ENCODE measurements around the gene IQSEC1.

Gene IQSEC1

DNA sequence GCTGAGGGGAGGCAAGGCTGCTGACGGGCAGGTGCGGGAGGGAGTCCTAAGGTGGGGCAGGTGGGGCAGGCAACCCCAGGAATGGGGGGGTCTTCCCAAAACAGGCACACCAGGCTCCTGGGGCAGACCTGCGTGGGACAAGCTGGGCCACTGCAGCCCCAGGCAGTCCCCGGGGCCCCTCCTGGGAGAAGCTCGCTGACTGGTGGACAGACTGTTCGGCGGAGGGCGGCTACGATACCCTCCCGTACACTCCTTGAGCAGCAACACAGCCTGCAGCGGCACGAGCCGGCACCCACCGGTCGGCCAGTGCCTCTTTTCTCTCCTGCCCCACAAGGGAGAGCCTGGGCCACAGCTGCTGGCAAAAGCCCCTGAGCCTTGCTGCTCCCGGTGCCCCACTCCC is 165.9 kb downstream of the IQSEC1 start:
- no peak for DNase-seq (ENCODE audit: low read depth)

DNA sequence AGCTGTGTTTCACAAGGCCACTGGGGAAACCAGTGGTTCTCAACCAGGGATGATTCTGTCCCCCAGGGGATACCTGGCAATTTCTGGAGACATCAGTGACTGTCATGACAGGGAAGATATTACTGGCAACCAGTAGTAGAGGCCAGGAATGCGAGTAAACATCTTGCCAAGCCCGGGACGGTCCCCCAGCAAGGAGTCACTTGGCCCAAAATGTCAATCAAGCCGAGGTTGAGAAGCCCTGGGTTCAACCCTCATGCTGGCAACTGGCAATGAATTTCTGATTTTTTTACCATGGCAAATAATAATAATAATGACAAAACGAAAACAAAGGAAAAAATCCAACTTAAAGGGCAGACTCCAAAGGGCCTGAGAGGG is 166.3 kb downstream of the IQSEC1 start:
- DNase-seq (ENCODE audit: low read depth), result no peak

DNA sequence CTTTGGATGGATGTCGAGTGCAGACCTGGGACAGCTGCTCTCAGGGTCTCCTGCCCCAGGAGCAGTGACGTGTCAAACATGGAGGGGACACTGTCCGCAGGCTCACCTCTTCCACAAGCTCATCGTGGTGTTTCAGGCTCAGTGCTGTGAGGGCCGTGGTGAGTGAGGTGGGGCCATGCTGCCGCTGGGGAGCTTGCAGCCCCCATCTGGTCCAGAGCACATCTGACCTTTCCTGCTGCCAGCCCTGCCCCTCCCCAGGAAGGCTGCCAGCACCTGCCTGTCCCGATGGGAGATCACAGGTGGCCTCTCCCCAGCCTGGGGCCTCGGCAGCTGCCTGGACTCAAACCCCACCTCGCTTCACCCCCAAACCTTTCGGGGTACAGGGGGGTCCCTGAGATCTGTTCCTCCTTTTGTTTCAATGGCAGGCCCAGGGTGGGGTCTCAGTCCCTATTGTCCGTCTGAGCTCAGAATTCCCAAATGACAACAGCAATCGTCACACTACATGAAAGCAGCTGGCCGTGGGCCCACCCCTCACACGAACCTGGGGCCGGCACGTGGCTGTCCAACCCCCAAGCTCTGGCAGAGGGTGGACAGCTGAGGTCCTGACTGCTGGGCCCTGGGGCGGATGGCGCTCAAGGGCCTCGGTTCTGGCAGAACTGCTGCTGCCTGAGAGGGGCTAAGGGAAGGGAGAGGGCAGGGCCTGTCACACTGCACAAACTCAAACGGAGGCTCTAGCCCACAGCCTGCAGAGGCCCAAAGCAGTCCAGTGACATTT is 166.9 kb downstream of the IQSEC1 start:
- DNase-seq (ENCODE audit: low read depth), result no peak

DNA sequence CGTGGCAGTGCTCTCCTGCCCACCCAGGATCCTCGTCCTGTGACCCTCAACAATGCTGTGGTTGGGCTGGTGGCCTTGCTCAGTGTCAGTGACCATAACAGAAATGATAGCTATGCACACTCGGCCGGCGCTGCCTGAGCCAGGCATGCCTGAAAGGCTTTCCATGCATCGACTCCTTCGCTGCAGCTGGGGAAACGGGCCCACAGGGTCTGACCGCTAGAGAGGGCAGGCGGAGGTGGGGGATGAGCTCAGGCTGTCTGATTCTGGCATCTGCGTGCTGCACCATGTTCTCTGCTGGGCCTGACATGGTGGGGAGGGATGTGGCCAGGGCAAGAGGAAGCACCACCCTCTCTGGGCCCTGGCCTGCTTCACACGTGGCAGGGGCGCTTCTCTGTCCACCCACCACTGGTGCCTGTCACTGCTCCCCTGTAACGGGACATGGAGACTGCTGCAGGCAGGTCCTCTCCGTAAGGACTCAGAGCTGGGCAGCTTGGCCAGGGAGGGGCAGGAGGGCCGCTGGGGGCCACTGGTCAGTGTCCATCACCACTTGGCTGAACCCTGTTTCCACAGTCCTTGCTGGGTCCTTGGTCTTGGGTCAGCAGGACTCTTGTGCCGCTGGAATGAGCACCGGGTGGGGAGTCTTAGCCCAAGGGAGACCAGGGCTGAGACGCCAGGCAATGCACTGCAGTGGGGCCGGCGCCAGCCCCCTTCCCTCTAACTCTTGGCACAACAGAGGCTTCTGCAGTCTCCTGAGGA is 167.7 kb downstream of the IQSEC1 start:
- DNase-seq (ENCODE audit: low read depth), result no peak

DNA sequence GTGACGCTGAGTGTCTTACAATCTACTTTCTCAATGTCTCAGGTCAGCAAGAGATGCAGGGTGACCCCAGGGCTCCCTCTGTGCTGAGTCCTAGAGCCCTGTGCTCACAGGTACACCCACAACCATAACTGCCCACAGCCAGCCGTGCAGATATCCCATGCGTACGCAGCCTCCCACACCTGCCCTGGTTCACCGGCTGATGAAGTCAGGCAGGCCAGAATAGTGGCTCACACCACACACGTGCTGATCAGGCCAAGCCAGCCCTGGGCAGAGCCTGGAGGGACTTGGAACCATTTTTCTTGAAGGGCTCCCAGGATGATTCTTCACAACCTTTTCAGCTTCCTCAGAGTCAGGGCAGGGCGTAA is 168.3 kb downstream of the IQSEC1 start:
- DNase-seq (ENCODE audit: low read depth), result no peak

DNA sequence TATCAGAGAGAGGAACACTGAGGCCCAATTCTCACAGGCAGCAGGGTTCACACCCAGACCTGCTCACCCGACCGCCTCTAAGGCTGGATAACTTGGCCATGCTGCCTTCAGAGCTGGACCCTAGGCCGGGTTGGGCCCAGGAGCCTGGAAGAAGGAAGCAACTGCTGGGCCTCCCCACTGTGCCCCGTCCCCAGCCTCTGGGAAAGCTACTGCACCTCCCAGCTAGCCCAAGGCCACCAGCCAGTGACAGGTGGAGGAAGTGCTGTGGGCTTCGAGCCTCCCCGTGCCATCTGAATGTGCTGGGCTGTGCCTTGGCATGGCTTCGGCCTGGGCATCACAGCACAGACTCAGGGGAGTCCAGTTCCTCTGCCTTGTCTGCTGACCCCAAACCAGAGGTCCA is 169.3 kb downstream of the IQSEC1 start:
- no peak for DNase-seq (ENCODE audit: low read depth)

DNA sequence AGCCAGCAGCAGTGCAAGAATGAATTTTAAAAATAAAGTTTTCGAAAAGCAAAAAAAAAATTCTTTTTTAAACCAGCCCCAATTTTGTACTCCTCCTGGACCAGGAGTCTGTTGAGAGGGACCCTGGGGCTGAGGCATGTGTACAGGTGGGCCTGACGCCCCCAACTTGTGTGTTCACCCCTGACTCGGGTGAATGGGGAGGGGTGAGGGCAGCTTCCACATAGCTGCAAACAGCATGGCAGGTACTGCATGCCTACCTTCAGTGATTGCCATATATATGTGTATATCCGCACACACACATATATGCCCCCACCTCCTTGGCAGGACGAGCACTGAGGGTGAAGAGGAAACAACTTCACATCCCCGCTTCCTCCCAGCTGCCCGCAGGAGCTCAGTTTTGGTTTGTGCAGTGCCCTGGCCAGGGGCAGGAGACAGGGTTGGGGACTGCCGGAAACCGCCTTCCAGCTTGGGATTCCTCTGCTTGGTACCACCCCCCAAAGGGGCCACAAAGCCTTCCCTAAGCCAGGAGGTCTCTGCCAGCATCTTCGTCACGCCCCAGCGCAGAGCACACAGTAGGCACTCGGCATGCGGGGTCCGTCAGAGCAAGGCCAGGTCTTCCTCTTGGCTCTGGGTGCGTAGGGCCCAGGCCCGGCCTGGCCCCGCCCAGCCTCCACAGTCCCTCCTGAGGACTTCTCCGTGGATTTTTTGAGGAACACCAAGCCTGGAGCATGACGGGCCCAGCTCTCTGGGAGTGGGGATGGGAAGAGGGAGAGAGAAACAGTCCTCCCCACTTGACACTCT is 170.0 kb downstream of the IQSEC1 start:
- no peak for DNase-seq (ENCODE audit: low read depth)

DNA sequence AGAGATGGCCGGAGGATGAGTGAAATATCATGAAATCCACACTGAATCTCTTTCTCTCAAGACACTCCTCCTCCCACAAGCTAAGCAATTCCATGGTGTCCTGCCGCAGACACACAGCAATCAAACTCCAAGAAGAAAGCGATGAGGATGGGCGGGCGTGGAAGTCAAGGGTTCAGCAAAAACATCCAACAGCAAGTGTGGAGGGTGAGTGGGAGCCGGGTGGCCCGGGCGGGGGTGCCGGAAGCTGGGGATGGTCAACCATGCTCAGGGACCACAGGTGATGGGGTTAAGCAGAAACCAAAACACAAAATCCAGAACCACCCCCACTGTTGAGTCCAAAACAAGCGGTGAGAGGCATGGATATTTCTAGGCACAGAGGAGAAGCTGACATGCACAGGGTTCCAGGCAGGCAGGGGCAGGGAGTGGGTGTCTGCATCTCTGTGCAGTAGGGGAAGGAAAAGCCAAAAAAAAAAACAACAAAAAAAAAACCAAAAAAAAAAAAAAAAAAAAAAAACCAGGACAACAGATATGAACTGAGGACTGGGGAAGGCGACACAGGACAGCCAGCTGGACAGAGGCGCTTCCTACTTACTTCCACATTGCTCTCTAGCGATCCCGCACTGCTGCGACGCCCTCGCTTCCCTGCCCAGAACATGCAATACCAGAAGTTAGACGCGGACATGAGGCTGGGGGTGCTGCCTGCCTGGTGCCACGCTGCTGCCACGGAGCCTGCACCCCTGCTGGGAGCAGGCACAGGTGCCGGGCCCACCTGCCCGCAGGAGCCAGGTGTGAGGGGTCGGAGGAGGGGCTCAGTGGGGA is 170.8 kb downstream of the IQSEC1 start:
- no peak for DNase-seq (ENCODE audit: low read depth)

DNA sequence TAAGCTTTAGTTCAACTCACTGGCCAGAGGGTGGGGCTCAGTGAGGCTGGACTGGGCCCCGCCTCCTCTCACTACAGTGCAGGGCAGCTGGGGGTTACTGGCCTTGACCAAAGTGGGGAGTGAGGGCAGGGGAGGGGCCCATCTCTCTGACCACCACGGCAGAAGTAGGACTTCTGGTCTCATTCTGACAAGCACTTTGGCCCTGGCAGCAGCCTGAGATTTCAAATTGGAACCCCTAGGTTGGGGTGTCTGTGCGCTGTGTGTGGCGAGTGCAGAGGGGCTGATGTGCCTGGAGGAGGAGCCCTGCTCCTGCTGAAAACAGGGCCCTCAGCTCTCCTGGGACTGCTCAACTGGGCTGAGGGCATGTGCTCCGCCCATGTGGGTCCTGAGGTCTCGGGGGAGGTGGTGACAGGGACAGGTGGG is 171.6 kb downstream of the IQSEC1 start:
- DNase-seq (ENCODE audit: low read depth), result no peak

DNA sequence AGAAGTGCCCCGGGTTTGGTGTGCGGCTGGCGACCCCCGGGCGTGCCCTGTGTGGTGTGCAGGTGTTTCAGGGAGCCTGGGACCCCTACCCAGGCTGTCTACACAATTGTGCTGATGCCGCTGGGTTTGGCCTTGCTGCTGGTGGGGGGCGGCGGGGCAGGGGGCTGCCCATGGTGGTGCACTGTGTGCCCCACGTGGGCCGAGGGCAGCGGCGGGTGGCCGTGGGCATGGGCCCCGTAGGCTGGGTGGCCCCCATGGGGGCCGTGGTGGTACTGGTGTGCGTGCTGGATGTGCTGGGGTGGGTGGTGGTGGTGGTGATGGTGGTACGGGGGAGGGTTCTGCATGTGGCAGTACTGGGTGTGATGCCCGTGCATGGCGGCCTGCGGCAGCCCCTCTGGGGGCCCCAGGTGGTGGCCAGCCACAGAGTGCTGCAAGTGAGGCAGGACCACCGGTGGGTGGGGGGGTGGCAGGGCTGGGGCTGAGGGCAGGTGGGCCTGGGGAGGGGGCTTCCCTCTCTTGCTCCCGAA is 172.3 kb downstream of the IQSEC1 start:
- DNase-seq (ENCODE audit: low read depth), result no peak

DNA sequence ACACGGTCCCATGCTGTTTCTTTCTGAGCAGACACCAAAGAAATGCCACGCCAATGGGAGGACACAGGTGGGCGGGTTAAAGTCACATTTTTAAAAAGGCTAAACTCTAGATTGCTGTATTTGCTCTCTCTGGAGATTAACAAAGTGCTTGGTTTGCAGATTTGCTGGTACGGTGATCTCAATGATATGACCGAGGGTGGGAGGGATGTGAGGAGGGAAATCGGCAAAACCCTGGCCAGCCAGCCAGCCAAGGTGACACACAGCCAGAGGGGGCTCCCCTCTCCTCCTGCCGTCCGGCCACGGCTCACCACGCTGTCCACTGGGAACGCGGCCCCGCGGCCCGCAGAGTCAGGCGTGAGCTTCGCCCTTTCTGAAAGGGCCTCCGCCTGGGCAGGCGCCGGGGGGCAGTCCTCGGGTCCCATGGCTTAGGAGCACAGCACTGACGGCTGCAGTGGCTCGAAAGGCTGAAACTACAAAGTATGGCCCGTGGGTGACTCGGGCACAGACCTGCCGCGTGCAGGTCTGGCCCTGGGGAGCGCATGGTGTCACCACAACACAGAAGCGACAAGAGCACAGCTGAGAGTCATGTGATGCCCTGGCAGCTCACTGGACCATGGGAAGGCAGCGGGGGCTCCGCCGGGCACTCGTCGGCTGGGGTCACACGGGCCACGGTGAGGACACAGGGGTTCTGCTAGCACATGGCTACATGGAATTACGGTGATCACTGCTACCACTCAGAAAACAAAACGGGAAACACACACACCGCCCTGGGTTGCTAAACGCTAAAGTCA is 174.1 kb downstream of the IQSEC1 start:
- DNase-seq (ENCODE audit: low read depth), result no peak

DNA sequence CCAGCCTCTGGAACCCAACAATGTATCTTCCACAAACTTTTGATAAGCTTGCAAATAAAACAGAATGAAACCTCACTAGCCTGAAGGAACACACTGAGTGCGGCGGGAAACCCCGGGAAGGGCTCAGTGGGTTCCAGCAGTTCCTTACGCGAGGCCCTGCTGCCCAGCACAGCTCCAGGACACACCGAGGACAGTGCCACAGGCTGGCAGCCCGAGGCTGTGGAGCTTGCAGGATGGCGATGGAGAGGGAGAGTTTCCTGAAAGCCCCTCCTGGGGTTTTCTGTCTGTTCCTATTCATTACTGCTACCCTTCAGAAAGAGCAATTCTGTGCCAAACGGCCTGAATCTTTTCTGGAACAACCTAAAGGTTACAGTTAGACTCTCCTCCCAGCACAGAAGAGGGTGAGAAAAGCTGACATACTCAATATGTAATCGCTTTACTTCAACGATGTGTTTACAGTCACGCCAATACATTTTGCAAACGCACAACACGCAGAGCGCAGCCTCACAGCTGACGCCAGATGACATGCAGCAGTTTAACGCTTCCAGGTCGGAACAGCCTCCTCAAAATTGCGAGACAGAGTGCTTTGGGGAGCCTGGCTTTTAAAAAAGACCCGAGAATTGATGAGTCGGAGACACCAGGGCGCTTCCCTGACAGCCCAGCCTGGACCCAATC is 174.8 kb downstream of the IQSEC1 start:
- no peak for DNase-seq (ENCODE audit: low read depth)

DNA sequence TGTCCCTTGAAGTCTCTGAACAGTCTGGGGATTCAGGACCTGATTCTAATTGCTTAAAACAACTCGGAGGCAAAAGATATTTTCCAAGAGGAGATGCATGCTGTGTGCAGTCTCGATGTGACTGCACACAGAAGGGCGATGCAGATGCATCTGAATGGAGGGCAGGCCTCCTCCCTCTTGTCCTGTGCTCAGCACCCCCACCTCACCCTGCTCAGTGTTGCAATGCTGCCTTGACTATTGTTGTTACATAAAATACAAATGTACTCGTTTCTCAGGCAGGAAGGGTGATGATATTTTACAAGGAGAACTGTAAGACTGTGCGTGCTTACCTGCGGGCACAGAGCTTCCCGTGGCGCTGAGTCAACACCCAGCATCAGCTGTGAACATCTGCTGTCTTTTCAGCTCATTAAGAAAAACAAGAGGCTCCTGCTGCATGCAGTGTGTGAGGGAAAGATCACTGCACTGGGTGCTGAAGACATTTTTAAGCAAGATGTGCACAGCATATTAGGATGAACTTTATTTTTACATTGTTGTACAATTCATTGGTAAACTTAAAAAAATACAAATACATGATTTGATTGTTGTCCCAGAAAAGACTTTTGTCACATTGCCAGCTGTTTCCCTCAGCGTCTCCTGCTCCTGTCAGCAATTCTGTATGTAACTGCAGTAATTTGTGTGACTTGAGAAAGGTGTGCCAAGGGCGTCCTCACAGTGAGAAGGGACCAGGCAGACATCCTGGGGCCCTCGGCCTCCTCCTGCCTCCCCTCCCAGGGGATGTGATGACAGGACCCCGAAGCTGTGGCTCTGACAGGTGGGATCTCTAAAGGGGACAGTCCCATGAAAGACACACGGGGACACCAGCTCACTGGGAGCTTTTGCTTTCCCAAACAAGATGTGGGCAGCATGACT is 175.6 kb downstream of the IQSEC1 start:
- DNase-seq (ENCODE audit: low read depth), result no peak

DNA sequence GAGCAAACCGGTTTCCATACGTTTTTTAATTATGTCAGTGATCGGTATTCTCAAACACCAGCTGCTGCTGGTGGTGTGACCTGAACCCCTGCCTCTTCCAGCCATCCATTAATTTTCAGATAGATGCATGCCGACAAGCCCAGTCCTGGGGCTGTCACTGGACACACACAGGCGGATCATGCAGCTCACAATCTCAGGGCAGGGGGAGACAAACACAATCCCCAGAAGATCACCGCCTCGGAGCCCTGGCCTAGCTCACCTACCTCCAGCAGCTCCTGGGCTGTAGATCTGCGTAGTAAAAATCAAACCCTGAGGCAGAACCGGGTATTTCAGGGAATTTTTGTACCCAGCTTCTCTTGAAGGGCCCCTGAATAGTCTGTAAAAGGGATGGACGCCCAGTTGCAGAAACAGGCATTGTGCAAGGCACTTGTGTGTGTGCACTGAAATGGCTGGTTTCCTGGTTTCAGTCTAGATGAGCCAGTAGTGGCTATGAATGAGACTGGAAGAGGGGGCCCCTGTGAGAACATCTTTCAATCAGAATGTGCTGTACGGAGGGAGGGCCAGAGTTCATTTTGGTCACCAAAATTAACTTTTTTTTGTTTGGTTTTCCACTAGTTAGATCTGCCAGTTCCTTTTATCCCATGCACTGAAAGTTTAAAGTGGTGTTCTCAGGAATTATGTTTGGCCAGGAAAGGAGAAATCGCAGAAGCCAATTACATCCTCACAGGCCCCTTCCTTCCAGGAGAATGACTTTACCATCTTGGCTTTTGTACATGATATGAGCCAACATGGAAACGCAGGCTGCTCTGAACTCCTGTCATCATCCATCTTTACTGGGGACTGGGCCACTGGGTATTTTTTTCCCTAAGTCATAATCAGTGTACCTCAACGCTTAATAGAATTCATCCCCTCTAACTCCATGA is 176.9 kb downstream of the IQSEC1 start:
- no peak for DNase-seq (ENCODE audit: low read depth)

DNA sequence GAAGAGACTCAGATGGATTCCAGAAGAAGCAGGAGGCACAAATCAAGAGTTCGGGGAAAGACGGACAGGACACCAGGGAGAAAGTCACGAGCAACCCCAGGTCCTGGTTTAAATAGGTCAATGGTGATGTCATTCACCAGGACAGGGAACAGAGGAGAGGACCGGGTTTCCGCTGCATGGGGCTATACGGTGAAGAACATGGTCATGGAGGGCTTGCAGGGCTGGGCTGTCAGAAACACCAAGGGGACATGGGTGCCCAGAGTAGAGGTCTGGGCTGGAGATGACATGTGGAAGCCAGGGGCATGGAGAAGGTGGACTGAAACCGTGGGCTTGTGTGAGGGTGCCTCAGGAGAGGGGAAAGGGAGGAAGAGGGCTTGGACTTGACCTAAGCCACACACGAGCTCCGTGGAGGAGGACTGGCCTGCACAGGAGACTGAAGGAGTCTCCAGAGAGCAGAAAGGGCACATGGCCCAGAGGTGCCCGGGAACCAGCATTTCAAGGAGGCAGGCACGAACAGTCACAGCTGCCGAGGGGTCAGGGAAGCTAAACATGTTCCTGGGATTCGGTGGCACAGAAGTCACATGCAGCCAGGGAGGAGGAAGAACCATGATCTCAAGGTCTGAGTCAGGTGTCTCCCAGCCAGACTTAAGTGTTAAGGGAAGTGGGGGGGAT is 177.7 kb downstream of the IQSEC1 start:
- DNase-seq (ENCODE audit: low read depth), result no peak

DNA sequence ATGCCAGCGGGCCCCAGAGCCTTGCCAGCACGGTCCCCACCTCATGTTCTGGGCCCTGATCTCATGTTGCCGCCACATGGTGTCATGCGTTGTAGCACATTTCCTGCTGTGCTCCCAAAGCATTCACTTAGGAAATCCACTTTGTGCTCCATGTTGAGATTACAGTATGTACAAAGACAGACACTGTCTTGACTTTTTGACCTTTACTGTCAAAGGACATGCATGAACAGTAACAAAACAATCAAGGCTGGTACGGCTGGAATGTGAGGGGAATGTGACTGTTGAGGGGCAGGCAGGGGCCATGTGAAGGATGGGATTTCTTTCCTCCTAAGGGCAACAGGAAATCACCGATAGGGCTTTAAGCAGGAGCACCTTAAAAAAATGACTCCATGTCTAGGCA is 178.6 kb downstream of the IQSEC1 start:
- no peak for DNase-seq (ENCODE audit: low read depth)

DNA sequence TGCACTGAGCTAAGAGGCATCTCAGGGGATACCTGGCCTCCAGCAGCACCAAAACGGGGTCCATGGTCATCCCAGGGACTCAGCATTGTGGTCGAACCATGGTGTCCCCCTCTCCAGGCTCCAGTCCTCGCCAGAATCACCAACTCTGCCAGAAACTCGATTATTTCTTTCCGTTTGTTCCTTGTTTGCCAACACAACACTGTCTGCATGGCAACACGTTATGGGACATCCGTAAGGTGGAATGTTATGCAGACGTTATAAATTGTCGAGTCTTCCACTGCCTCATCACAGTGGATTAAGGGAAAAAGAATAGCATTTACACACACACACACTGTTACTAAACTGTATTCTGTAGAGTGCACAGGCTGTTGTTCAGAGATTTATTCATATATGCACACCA is 179.4 kb downstream of the IQSEC1 start:
- DNase-seq (ENCODE audit: low read depth), result no peak

DNA sequence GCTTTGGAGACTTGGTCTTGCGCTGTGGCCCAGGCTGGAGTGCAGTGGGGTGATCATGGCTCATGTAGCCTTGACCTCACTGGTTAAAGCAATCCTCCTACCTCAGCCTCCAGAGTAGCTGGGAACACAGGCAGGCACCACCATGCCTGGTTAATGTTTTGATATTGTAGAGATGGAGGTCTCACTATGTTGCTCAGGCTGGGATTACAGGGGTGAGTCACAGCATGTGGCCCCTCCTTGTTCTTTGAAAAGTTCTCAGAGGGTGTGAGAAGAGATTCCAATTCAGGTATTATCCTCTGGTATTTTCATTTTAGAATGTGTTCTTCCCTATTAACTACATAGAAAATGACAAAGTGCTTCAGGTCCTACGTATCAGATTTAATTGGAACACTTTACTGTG is 180.0 kb downstream of the IQSEC1 start:
- no peak for DNase-seq (ENCODE audit: low read depth)

Measured in stimulated activated CD4-positive, alpha-beta T cell treated with anti-CD3 and anti-CD28 coated beads, Interleukin-2, amount 100 ng/mL, for 4 hours (primary cell).